Adrenal gland (tissue), 12 donors: ENCODE data around the gene LPIN2. TPM values are rescaled to one million over a fixed set of nuclear protein-coding genes. Genes with fewer than 3 reads are reported as not detected.

Experiments used
- DNase-seq, 7 donors: peaks; one replicate each; pipeline ENCODE4 v3.0.0-alpha.2; 2019 to 2020
- H3K27ac ChIP-seq, 5 donors: fragments of 200-600 bp; sonication (generic) in 4 of 5; 1 replicate in 3 of 5; 2 replicates in 2 of 5; pipeline versions ENCODE4 v1.5.1 to v1.8.0; 2016 to 2020; ENCODE audit warnings: mild to moderate bottlenecking in 1 of 5
- H3K27me3 ChIP-seq: fragments of 200-600 bp; 2 replicates; pipeline ENCODE4 v1.8.0; 2021
- H3K36me3 ChIP-seq, 2 donors: fragments of 200-600 bp; replicated peaks in 1 of 2; 1 replicate in 1 of 2; 2 replicates in 1 of 2; pipeline versions ENCODE4 v1.5.1 to v1.8.0; 2018 to 2022
- H3K4me1 ChIP-seq, 2 donors: fragments of 200-600 bp; replicated peaks in 1 of 2; 1 replicate in 1 of 2; 2 replicates in 1 of 2; pipeline versions ENCODE4 v1.5.1 to v1.8.0; 2018 to 2021
- H3K4me3 ChIP-seq, 4 donors: fragments of 200-600 bp; sonication (generic) in 3 of 4; one replicate each; pipeline ENCODE4 v1.5.1; 2016 to 2018
- H3K9me3 ChIP-seq, 3 donors: fragments of 200-600 bp; sonication (generic) in 1 of 3; replicated peaks in 1 of 3; 1 replicate in 2 of 3; 2 replicates in 1 of 3; pipeline versions ENCODE4 v1.5.1 to v1.8.0; 2016 to 2021
- CTCF ChIP-seq, 6 experiments: fragments of 450-650 bp in 4 of 6; fragments of 200-600 bp in 2 of 6; sonication (generic) in 1 of 6; IDR thresholded peaks; 1 replicate in 5 of 6; 2 replicates in 1 of 6; pipeline versions ENCODE4 v1.5.1 to v1.8.0; 2016 to 2021; ENCODE audit warnings: antibody characterized with exemption in 6 of 6, mild to moderate bottlenecking in 2 of 6, moderate library complexity in 1 of 6
- POLR2A ChIP-seq, 2 donors: fragments of 450-650 bp; IDR thresholded peaks; one replicate each; pipeline ENCODE4 v1.6.1; 2017; ENCODE audit warnings: antibody characterized with exemption in 2 of 2, mild to moderate bottlenecking in 2 of 2, moderate library complexity in 1 of 2
- WGBS, 4 donors: extraction: QIAGEN DNeasy Blood & Tissue Kit in 2 of 4; methylation state at CpG; one replicate each; pipeline versions ENCODE4 v1.1.5 to v1.1.7; 2013 to 2017; 5-methylcytosine and 5-hydroxymethylcytosine counted together
- intact Hi-C, 2 donors: fragments of 100-400 bp; cut with DNase I; formaldehyde crosslinking; loops; one replicate each; pipeline versions ENCODE4 v1.14.1 to v1.15.0; 2022 to 2023
- polyA plus RNA-seq, 3 donors: library from polyadenylated mRNA; stranded (reverse); fragments of 200-250 nt in 2 of 3; fragments of 350-450 nt in 1 of 3; fragmentation: Illumina TruSeq in 1 of 3; extraction: RNeasy Lipid Tissue Mini Kit (QIAGEN cat#74804) in 1 of 3; gene quantifications; one replicate each; pipeline ENCODE4 v1.2.3, GENCODE V29; 2013 to 2014
- total RNA-seq, 9 donors: library from RNA; depleted of rRNA in 4 of 9; stranded (reverse); fragments of >200 nt in 4 of 9; fragments of 120-200 nt in 1 of 9; fragmentation: NEBNext Ultra II Directional in 1 of 9; extraction: Animal tissue kit (Norgen Biotek cat#: 25700) in 1 of 9; gene quantifications; one replicate each; pipeline versions ENCODE4 v1.1.0 to v1.2.4, GENCODE V29; 2013 to 2023
- donor health status: healthy with polysubstance abuse.
- donor health status: Bipolar disorder and iron deficiency.
- donor health status: DM: yes; HTN: yes; CAD: no.
- donor health status: DM: no; HTN: no; CAD: no.
- donor health status: DM: no; HTN: no; CAD: no.
- donor health status: DM: yes; HTN: yes; CAD: no.

LPIN2 gene
- total and polyA plus RNA-seq, 12 donors = 5.2 to 48.6 (median 27.3) TPM

DNA sequence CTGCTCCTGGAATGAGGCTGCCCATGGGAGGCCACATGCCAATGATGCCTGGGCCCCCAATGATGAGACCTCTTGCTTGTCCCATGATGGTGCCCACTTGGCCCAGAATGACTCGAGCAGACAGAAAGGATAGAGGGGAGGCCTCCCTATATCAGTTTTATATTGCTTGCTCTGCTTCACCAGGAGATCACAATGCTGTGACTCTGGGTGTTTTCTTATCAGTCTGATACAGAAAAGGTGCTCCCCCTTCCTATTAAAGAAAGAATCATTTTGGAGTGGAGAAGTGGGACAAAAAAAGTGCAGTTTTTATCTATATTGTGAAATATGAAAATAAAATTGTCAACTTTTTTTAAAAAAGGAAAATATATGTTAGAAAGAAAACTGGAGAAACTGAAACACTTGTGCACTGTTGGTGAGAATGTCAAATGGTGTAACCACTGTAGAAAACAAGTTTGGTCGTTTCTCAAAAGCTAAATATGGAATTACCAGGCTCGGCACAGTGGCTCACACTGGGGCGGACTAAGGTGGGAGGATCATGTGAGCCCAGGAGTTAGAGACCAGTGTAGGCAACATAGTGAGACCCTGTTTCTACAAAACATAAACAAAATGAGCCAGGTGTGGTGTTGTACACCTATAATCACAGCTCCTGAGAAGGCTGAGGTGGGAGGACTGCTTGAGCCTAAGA is 21.8 kb downstream of the LPIN2 start:
- Histone ChIP-seq H3K36me3 (no peaks in the 10 kb centered on the region), H3K27me3 (no peaks in the 10 kb centered on the region), H3K27ac (no peak overlapping the region), H3K4me1 (no peaks in the 10 kb centered on the region), H3K9me3 (no peaks in the 10 kb centered on the region), H3K4me3 (no peak overlapping the region)
- no peak for TF ChIP-seq POLR2A (IDR thresholded peaks at IDR 0.05)
- TF ChIP-seq CTCF (IDR thresholded peaks at IDR 0.05) = no peak
- intact Hi-C loops = no loop called here
- WGBS, 4 donors = 71 to 97% (median 72%) methylated on average over 3 to 4 of the region's 4 CpGs
- DNase-seq = no peak

GRCh38 chr18:2987876-2988790 is 24.8 kb downstream of the LPIN2 start:
- WGBS, 4 donors = 89 to 96% (median 94%) methylated on average over 5 of the region's 5 CpGs
- Histone ChIP-seq H3K27me3 (no peaks in the 10 kb centered on the region), H3K4me3 (no peak overlapping the region), H3K36me3 (no peaks in the 10 kb centered on the region), H3K9me3 (no peaks in the 10 kb centered on the region), H3K4me1 (peaks cover 0 to 8% of the 10 kb centered on the region in 2 donors), H3K27ac (no peak overlapping the region)
- TF ChIP-seq CTCF (IDR thresholded peaks at IDR 0.05) = no peak
- TF ChIP-seq POLR2A (IDR thresholded peaks at IDR 0.05) = no peak
- intact Hi-C loops = no loop called here
- no peak for DNase-seq

DNA sequence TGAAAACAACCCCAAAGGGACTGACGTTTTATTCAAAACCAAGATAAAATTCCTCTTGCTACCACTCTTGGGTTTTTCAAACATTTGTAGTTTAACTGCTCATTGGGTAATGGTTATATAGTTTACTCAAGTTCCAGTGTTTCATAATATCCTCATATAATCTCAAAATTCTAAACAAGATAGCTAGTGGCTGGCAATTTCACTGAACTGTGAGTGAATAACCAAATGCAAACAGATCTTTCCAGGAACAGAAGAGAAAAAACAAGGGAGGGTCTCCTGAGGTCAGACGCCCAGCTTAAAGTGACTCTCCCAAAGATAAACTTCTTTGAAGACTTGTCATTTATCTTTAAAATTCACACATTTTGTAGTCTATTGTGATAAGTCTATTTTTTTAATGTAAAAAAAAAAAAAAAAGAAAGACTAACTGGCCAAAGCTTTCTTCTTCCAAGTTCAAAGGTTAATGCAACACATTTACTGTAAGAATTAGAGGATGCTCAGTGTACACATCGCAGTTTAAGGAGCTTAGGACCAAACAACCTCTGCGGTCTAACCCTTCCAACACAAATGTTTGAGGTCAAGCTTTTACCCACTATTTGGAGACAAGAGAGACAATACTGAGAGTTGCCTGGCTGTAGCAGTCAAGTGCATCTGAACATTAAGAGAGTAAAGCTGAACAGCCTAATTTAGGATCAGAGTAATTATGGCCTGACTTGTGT is 26.6 kb downstream of the LPIN2 start:
- Histone ChIP-seq H3K9me3 (no peaks in the 10 kb centered on the region), H3K4me1 (peaks cover 6 to 27% of the 10 kb centered on the region in 2 donors), H3K4me3 (no peak overlapping the region), H3K27ac (no peak overlapping the region), H3K36me3 (no peaks in the 10 kb centered on the region), H3K27me3 (no peaks in the 10 kb centered on the region)
- DNase-seq = no peak
- TF ChIP-seq CTCF (IDR thresholded peaks at IDR 0.05) (no peak), POLR2A (IDR thresholded peaks at IDR 0.05) (no peak)
- 77 to 85% (median 79%) methylated on average over 4 of the region's 4 CpGs for WGBS, 4 donors
- intact Hi-C loops = no loop called here

DNA sequence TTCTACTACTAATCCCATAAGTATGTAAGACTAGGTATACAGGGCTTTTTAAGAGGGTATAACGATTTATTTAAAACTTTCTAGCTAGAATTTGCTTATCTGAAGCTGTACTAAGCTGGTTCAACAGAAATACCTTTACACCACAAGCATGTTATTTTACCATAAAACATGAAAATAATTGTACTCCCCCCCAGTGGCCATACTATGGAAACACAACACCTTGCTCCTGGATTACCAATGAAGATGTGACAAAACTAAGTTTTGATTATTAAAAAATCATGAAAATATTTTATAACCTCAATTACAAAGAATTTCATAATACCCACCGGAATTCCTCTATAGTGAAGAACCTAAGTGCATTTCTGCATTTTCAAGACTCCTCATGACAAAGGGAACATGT is 27.3 kb downstream of the LPIN2 start:
- H3K27ac ChIP-seq = no peak overlapping the region
- H3K9me3 ChIP-seq = no peaks in the 10 kb centered on the region
- no peak for DNase-seq
- H3K4me3 ChIP-seq = no peak overlapping the region
- WGBS, 4 donors = 81 to 90% (median 86%) methylated on average over 2 of the region's 2 CpGs
- intact Hi-C loops = no loop called here
- peaks cover 13 to 33% of the 10 kb centered on the region in 2 donors for H3K4me1 ChIP-seq
- no peaks in the 10 kb centered on the region for H3K36me3 ChIP-seq
- TF ChIP-seq POLR2A (IDR thresholded peaks at IDR 0.05) (no peak), CTCF (IDR thresholded peaks at IDR 0.05) (peak in 5 of 6 experiments; percentile 9 to 55 (median 42))
- no peaks in the 10 kb centered on the region for H3K27me3 ChIP-seq
